Measurements from ENCODE around the gene OST4. TPM values are rescaled to one million over a fixed set of nuclear protein-coding genes. Genes with fewer than 3 reads are reported as not detected.
A peak's percentile ranks its signal among the peaks of the same experiment; 100 is the strongest.

Gene OST4
- total RNA-seq, 1 experiment from 2014 or later: 172 TPM

GRCh38 chr2:27097341-27097740 lies 25.9 kb upstream of the OST4 start:
- no TSS peak for BruUV-seq (replicated peaks)
- Mint-ChIP-seq H3K4me1 (ENCODE audit: low read depth, unreplicated experiment) (peaks cover 12% of the 10 kb centered on the region), H3K4me3 (ENCODE audit: low read depth, unreplicated experiment) (no peak overlapping the region), H3K36me3 (ENCODE audit: insufficient read depth, unreplicated experiment) (no peaks in the 10 kb centered on the region), H3K27me3 (ENCODE audit: unreplicated experiment) (no peaks in the 10 kb centered on the region), H3K9me3 (ENCODE audit: low read depth, unreplicated experiment) (no peaks in the 10 kb centered on the region), H3K27ac (ENCODE audit: unreplicated experiment) (no peak overlapping the region)
- TF ChIP-seq CTCF (IDR thresholded peaks at IDR 0.05; ENCODE audit: unreplicated experiment): no peak
- DNase-seq: no peak
- intact Hi-C loops (cut with micrococcal nuclease; ENCODE audit: unreplicated experiment): no loop called here
- CTCF ChIA-PET: interaction anchor here (0.7 to 1.8 kb wide), 3 partner anchors 14 to 916 kb away, joined by 3 to 6 read pairs (median 4); no protein-coding TSS in a partner anchor

DNA sequence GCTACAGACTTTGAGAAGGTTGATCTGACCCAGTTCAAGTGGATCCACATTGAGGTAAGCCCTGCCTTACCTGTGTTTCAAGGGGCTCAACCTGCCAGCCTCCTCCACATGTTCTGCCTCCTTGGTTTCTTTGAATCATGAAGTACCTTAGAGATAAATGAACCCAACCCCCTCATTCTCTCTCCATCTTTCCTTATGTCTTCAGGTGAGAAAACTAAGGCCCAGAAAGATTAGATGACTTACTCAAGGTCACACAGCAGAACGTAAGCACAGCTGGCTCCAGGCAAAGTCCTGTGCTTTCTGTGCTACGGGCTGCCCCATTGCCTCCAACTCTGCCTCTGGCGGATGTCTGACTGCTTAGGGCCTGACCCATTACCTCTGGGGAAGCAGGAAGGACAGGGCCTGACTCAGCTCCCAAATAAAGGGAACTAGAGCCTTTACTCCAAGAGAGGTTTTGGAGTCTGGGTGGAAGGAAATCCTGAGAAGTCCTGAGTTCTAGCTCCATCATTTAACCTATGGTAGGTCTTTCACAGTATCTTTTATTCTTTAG lies 25.4 kb upstream of the OST4 start:
- Mint-ChIP-seq H3K9me3 (ENCODE audit: low read depth, unreplicated experiment) (no peaks in the 10 kb centered on the region), H3K4me1 (ENCODE audit: low read depth, unreplicated experiment) (peaks cover 12% of the 10 kb centered on the region), H3K27me3 (ENCODE audit: unreplicated experiment) (no peaks in the 10 kb centered on the region), H3K4me3 (ENCODE audit: low read depth, unreplicated experiment) (no peak overlapping the region), H3K27ac (ENCODE audit: unreplicated experiment) (no peak overlapping the region), H3K36me3 (ENCODE audit: insufficient read depth, unreplicated experiment) (no peaks in the 10 kb centered on the region)
- CTCF ChIA-PET: interaction anchor here (0.7 to 1.8 kb wide), 4 partner anchors 13 to 916 kb away, joined by 3 to 6 read pairs (median 4); no protein-coding TSS in a partner anchor
- no TSS peak for BruUV-seq (replicated peaks)
- intact Hi-C loops (cut with micrococcal nuclease; ENCODE audit: unreplicated experiment): no loop called here
- no peak for TF ChIP-seq CTCF (IDR thresholded peaks at IDR 0.05; ENCODE audit: unreplicated experiment)
- no peak for DNase-seq

- peak; percentile 49 for DNase-seq
- Mint-ChIP-seq H3K27ac (ENCODE audit: unreplicated experiment) (no peak overlapping the region), H3K27me3 (ENCODE audit: unreplicated experiment) (no peaks in the 10 kb centered on the region), H3K36me3 (ENCODE audit: insufficient read depth, unreplicated experiment) (no peaks in the 10 kb centered on the region), H3K4me1 (ENCODE audit: low read depth, unreplicated experiment) (peaks cover 12% of the 10 kb centered on the region), H3K4me3 (ENCODE audit: low read depth, unreplicated experiment) (no peak overlapping the region), H3K9me3 (ENCODE audit: low read depth, unreplicated experiment) (no peaks in the 10 kb centered on the region)
- CTCF ChIA-PET: interaction anchor here (1.4 kb wide), 1 partner anchor 95 kb away, joined by 4 read pairs; no protein-coding TSS in a partner anchor
- BruUV-seq (replicated peaks): no TSS peak
- intact Hi-C loops (cut with micrococcal nuclease; ENCODE audit: unreplicated experiment): no loop called here
- TF ChIP-seq CTCF (IDR thresholded peaks at IDR 0.05; ENCODE audit: unreplicated experiment): no peak
Measured at GRCh38 chr2:27095745-27096651, 24.5 kb upstream of the OST4 start.

- H3K4me1 Mint-ChIP-seq (ENCODE audit: low read depth, unreplicated experiment): peaks cover 12% of the 10 kb centered on the region
- H3K4me3 Mint-ChIP-seq (ENCODE audit: low read depth, unreplicated experiment): no peak overlapping the region
- DNase-seq: no peak
- intact Hi-C loops (cut with micrococcal nuclease; ENCODE audit: unreplicated experiment): no loop called here
- no peaks in the 10 kb centered on the region for H3K27me3 Mint-ChIP-seq (ENCODE audit: unreplicated experiment)
- H3K27ac Mint-ChIP-seq (ENCODE audit: unreplicated experiment): no peak overlapping the region
- no peaks in the 10 kb centered on the region for H3K36me3 Mint-ChIP-seq (ENCODE audit: insufficient read depth, unreplicated experiment)
- TF ChIP-seq CTCF (IDR thresholded peaks at IDR 0.05; ENCODE audit: unreplicated experiment): no peak
- H3K9me3 Mint-ChIP-seq (ENCODE audit: low read depth, unreplicated experiment): no peaks in the 10 kb centered on the region
- BruUV-seq (replicated peaks): no TSS peak
- CTCF ChIA-PET: no interaction called here
Measured at GRCh38 chr2:27095427-27095744, 23.9 kb upstream of the OST4 start.
